Activated T-cell treated with anti-CD3 and anti-CD28 coated beads for 48 hours (primary cell): ENCODE measurements around the gene SCN7A.

Experiments
- DNase-seq: peaks from one replicate; pipeline ENCODE4 v3.0.0-alpha.2; 2020; ENCODE audit warnings: low read depth

The SCN7A gene

DNA sequence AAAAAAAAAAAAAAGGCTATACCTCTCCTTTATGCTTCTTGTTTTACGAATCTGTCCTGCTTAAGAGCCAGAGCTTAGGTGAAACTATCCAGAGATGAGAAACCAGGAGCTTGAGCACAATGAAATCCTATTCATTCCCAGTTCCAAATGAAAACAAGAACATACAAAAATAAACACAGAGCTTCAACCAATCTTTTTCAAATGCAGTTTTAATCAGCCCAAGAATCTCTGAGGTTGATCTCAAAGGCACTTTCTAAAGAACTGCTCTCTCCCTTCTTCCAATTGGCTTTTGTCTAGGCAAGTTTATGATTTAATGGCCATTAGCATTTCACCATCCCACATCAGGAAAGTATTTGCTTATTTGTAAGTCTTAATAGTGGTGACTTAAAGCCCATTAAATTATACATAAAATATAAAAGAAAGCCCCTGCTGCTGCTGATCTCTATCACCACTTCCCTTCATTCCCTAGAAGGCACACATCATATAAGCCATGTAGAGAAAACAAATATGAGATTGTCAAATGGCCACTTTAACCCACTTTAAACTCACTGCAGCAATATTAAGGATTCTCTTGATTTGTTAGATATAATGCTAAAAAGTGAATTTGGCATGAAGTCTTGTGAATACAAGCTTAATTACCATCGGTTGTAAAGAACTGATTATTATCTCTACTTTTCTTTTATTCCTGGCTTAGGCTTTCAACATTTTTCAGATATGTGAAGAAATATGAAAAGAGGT lies 89.0 kb downstream of the SCN7A start:
- no peak for DNase-seq

- no peak for DNase-seq
Observed at GRCh38 chr2:166394245-166394644, 99.8 kb downstream of the SCN7A start.

GRCh38 chr2:166393008-166393407 lies 101.0 kb downstream of the SCN7A start:
- DNase-seq, result no peak

DNA sequence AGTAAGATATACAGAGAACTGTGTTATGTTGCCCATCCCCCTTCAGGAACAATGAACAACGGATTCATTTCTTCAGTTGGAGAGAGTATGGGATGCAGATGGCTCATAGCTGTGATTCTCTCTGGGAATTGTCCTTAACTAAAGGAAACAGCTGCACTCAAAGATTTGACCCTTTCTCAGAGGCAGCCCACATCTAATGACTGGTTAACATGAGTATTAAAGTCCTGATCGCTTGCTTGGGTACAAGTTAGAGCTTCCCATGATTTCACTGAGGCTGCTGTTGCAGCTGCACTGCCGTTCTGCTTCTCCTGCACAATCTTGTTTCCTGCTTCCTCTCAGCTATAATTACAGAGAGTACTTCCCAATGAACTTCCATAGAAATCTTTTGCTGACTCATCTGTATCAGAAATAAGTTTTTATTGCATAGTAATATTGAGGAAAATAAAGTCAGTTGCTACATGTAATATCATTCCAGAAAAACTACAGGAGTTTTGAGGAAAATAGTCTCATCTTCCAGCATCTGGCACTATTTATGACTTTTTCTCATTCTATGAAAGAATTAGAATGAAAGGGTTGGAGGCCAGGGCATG lies 105.5 kb downstream of the SCN7A start:
- no peak for DNase-seq

DNA sequence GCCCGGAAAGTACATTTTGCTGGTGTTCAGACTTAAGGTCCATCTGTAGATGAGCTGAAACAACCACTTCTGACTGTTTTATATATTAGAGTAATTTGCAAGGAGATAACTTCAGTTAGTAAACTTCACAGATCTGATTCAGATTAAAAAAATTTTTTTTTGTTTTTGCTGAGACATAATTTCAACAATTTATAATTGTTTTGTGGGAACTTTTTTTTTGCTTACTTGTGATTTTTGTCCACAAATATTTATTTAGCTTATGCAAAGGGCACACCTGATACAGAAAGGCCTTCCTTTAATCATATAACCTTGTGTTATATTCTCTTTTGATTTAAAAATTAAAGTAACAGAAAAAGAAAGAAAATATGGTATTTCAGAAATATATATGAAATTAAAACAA lies 108.7 kb downstream of the SCN7A start:
- no peak for DNase-seq

- DNase-seq, result no peak
Observed at GRCh38 chr2:166384774-166385173, 109.3 kb downstream of the SCN7A start.

GRCh38 chr2:166382448-166382847 lies 111.6 kb downstream of the SCN7A start:
- DNase-seq, result no peak

DNA sequence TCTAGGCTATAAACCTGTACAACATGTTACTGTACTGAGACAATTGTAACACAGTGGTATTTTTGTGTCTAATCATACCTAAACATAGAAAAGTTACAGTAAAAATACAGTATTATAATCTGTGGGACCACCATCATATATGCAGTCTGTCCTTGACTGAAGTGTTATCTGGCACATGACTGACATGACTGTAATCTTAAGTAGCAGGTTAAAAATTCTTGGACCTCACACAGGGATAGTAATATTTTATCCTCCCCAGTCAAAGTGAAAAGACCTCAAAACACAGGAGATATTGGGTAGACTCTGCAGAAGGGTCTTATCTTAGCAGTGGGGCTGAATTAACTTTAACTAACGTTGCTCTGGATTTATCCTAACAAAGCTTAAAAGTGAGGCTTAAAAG lies 113.4 kb downstream of the SCN7A start:
- DNase-seq, result no peak

DNA sequence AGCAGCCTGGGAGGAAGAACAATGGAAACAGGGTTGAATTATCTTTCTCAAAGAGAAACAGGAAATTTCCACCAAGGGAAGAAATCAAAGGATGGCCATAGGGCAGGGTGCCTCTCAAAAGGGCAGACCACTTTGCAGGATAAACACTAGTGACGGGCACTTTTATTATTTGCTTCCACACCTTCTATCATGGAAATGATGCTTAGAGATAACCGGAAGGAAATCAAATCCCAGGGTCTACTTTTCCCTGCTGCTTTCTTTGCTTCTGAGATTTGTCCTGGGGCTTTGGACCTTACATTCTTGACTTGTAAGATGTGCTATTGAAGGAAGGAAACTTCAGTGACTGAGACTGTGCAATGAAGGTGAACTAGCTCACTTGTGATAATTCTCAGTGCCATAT lies 117.2 kb downstream of the SCN7A start:
- no peak for DNase-seq

GRCh38 chr2:166376488-166376828 lies 117.6 kb downstream of the SCN7A start:
- no peak for DNase-seq

- peak; percentile 6 for DNase-seq
Observed at GRCh38 chr2:166375736-166376487, 118.1 kb downstream of the SCN7A start, which contains the start of gene SCN9A. Gene SCN9A, minus strand, starts transcription at chr2:166375944. Its CDS starts 64,188 bp downstream, at chr2:166311756.

DNA sequence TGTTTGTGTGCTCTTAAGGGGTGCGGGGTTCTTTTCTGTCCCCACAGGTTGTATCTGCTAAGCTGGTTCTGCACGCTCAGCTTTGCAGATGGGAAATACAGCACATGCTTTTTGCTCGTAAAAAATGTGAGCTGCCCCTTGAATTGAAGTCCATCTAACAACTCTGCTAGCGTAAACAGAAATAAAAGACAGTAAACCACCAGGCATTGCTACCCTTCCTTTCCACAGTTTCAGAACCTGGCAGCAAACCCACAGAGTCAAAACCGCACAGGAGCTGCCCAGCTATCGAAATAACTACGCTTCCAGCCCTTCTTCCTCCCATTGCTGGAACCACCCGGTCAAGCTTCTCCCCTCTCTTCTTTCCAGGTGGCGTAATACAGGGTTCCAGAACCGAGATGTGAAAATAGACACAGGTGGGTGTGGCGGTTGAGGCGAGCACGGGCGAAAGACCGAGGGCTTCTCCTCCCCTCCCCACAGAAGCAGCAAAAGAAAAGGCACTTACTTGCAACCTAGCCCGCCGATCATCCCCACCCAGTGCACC lies 118.8 kb downstream of the SCN7A start:
- DNase-seq, result no peak

GRCh38 chr2:166373951-166374350 lies 120.1 kb downstream of the SCN7A start:
- DNase-seq, result no peak

DNA sequence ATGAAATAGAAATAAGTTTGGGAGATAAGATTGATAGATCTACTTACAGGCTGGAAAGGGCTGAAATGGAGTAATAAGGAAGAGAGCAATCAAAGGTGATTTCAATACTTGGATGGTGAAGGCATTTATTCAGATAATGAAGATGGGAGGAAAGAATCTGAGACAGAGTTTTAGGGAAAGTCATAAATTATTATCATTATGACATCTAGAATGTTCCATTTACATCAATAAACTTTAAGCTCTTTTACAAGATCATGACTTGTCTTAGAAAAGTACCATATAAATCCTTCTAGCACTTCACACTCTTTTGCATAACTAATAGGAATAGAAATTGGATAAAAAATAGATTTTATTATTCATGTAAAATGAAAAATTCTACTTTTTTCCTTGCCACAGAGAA lies 120.5 kb downstream of the SCN7A start:
- DNase-seq, result no peak

DNA sequence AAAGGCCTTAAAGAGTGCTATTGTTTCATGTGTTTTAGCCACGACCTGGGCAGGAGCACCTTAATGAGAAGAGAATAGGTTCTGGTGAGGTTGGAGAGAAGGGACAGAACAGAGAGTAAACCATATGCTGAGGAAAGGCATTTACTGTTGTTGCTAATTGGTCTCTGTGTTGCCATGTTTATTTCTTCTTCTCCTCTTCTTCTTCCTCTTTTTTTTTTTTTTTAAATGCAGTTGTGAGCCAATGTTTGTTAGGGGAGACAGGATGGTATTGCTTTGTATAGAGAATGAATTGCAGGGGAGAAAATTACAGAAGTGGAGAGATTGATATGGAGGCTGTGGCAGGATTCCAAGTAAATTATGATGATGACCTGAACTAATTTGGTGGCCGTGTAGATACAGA lies 120.9 kb downstream of the SCN7A start:
- no peak for DNase-seq

DNA sequence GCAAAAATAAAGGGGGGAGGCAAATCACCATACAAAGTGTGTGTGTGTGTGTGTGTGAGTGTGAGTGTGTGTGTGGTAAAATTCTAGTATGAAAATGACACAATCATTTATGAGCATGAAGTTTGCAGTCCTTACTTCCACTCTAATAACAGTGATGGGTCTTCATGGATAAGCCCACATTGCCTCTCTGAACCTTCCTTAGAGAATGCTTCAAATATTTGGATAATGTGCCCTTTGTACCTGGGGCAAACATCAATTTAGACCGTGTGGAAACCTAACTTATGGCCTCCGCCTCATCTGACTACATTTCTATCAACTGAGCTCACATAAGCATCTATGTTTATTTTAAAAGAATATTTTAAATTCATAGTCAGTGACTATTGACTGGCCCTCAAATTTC lies 122.0 kb downstream of the SCN7A start:
- no peak for DNase-seq

- DNase-seq, result no peak
Observed at GRCh38 chr2:166365803-166366420, 128.1 kb downstream of the SCN7A start.

DNA sequence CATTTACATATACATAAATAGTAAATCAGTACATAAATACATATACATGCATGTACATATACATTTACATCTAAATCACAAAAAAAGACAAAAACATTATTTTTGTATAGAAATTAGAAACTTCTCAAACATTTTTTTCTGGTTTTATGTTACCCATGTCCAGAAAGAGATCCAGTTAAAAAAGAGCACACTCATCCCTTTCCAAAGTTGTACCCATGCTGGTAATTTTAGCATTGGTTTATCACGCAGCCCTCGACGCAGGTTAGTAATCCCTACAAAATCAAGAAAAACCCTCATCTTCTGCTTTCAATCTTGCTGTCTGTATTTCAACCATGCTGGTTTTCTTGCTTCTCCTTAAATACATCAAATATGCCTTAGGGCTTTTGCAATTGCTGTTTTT lies 128.8 kb downstream of the SCN7A start:
- no peak for DNase-seq

- DNase-seq, result no peak
Observed at GRCh38 chr2:166364476-166365161, 129.4 kb downstream of the SCN7A start.

DNA sequence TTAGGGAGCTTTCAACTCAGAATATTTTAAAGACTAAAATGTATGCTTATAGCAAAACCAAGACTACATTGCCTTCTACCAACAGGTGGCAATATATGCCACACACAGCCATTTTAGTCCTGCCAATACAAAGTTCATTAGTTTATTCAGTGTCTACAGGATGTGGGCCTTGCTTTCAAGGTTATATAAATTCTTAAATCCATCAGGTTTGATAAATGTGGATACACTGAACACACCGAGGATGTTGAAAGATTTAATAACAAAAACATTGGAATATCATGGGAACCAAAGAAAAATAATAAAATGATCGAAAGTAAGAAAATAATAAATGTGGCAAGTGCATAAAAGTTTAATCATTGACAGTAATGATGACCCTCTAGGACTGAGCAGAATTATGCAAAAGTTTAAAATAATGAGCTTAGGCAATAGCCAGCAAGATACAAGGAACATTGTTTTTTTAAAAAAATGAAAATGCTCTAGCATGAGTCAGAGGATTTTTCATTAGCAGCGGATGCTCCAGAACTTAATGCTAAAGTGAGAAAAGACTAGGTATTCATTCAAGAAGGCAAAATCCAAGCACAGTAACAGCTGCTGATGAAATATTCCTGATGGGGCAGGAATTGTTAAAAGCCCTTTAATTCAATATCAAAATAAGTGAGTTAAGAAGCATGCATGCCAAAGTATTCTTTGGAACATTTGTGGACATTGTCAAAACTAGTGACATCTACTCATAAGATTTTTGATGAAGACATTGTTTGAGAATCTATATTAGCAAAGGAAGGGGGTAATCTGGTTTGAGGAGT lies 132.5 kb downstream of the SCN7A start:
- DNase-seq, result no peak

DNA sequence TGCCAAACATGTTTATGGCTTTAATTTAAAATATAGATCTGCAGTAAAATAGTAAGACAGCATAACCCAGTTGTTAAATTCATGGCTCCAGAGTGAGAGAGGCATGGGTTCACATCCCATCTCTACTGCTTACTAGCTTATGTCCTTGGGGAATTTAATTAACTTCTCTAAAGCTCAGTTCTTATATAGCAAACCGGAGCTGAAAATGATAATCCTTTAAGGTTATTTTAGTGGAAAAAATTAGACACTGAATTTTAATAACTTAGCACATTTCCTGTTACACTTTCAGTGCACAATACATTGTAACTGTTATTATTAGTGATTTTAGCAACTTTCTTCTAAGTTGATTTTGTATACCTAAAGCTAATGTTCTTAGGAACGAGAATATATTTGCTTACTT lies 133.1 kb downstream of the SCN7A start:
- DNase-seq, result no peak
